ENCODE data around the gene KCNJ9. TPM values are rescaled to one million over a fixed set of nuclear protein-coding genes. Genes with fewer than 3 reads are reported as not detected.
A peak's percentile ranks its signal among the peaks of the same experiment; 100 is the strongest.
"Not testable (repeated sequence)": the region's sequence is repeated elsewhere in the genome, so short reads cannot be mapped to it uniquely, and the experiment has no call there.

The KCNJ9 gene
- total RNA-seq, 1 experiment from 2014 or later: not detected

DNA sequence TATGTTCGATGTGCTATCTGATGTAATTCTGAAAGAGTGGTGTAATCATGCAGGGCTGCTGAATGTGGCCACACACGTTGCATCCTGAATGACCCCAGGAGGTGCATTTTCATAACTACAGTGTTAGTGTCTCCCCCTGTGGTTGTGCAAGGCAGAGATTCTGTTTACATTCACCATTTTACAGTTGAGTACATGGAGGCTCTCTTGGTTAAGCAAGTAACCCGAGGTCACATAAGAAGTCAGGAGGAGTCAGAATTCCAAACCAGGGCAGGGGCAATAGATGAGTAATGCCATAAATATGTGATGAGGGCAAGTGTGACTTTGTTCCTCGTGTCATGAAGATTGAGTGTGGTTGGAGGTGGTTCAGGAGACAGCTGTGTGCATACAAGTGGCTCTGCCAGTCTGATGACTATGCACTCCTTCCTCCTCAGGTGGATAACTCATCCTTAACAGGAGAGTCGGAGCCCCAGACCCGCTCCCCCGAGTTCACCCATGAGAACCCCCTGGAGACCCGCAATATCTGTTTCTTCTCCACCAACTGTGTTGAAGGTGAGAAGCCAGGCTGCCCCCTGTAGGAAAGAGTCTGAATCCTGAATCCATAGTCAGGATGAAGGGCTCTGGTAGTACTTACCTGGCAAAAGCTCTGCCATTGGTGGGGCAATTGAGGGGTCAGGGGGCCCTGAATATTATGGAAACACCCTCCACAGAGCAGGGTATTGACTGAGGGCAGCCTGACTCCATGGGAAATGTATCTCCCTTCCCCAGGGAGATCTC is 43.6 kb downstream of the KCNJ9 start:
- peaks cover 15% of the 10 kb centered on the region for H3K4me1 Mint-ChIP-seq (ENCODE audit: low read depth, unreplicated experiment)
- intact Hi-C loops (cut with micrococcal nuclease; ENCODE audit: unreplicated experiment): no loop called here
- CTCF ChIA-PET: interaction anchor here (1.0 kb wide), 1 partner anchor 132 kb away, joined by 3 read pairs; no protein-coding TSS in a partner anchor
- no peak overlapping the region for H3K4me3 Mint-ChIP-seq (ENCODE audit: low read depth, unreplicated experiment)
- H3K9me3 Mint-ChIP-seq (ENCODE audit: low read depth, unreplicated experiment): no peaks in the 10 kb centered on the region
- H3K27ac Mint-ChIP-seq (ENCODE audit: unreplicated experiment): peak overlapping the region; percentile 69
- H3K27me3 Mint-ChIP-seq (ENCODE audit: unreplicated experiment): peaks cover 33% of the 10 kb centered on the region
- TF ChIP-seq, protein P1, sequence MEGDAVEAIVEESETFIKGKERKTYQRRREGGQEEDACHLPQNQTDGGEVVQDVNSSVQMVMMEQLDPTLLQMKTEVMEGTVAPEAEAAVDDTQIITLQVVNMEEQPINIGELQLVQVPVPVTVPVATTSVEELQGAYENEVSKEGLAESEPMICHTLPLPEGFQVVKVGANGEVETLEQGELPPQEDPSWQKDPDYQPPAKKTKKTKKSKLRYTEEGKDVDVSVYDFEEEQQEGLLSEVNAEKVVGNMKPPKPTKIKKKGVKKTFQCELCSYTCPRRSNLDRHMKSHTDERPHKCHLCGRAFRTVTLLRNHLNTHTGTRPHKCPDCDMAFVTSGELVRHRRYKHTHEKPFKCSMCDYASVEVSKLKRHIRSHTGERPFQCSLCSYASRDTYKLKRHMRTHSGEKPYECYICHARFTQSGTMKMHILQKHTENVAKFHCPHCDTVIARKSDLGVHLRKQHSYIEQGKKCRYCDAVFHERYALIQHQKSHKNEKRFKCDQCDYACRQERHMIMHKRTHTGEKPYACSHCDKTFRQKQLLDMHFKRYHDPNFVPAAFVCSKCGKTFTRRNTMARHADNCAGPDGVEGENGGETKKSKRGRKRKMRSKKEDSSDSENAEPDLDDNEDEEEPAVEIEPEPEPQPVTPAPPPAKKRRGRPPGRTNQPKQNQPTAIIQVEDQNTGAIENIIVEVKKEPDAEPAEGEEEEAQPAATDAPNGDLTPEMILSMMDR (IDR thresholded peaks at IDR 0.05; ENCODE audit: unreplicated experiment): peak; percentile 16
- DNase-seq: peak; percentile 60
- H3K36me3 Mint-ChIP-seq (ENCODE audit: insufficient read depth, unreplicated experiment): peaks cover 11% of the 10 kb centered on the region
- no TSS peak for BruUV-seq (replicated peaks)

DNA sequence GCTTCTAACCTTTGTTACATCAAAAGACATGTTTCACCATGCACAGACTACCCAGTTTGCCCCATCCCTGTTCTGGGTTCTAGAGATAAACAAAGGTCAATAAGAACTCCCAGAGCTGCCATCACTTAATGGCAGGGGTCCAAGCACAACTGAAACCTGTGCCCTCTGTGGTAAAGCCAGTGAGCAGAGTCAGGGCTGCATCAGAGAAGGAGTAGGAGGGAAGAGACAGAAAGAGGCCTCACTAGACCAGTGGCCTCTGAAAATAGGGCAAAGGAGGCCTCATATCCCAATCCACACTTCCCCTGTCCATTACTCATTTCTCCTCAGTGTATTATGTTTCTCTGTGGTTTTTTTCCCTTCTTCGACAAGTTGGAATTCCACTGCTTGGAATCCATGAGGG is 44.4 kb downstream of the KCNJ9 start:
- Mint-ChIP-seq H3K27me3 (ENCODE audit: unreplicated experiment) (peaks cover 33% of the 10 kb centered on the region), H3K36me3 (ENCODE audit: insufficient read depth, unreplicated experiment) (peaks cover 11% of the 10 kb centered on the region), H3K27ac (ENCODE audit: unreplicated experiment) (no peak overlapping the region), H3K4me3 (ENCODE audit: low read depth, unreplicated experiment) (no peak overlapping the region), H3K4me1 (ENCODE audit: low read depth, unreplicated experiment) (peaks cover 15% of the 10 kb centered on the region), H3K9me3 (ENCODE audit: low read depth, unreplicated experiment) (no peaks in the 10 kb centered on the region)
- BruUV-seq (replicated peaks): no TSS peak
- CTCF ChIA-PET: no interaction called here
- intact Hi-C loops (cut with micrococcal nuclease; ENCODE audit: unreplicated experiment): no loop called here
- TF ChIP-seq, protein P1 (IDR thresholded peaks at IDR 0.05; ENCODE audit: unreplicated experiment): no peak
- DNase-seq: no peak

DNA sequence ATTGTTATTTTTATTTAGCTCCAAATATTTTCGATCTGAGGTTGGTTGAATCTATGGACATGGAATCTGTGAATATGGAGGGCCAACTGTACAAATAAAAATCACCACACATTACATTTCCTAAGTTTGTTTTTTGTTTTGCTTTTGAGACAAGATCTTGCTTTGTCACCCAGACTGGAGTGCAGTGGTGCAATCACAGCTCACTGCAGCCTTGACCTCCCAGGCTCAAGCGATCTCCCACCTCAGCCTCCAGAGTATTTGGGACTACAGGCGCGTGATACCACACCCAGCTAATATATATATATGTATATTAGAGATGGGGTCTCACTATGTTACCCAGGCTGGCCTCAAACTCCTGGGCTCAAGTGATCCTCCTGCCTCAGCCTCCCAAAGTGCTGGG is 45.0 kb downstream of the KCNJ9 start:
- intact Hi-C loops (cut with micrococcal nuclease; ENCODE audit: unreplicated experiment); H3K27ac Mint-ChIP-seq (ENCODE audit: unreplicated experiment); H3K4me3 Mint-ChIP-seq (ENCODE audit: low read depth, unreplicated experiment); DNase-seq; H3K9me3 Mint-ChIP-seq (ENCODE audit: low read depth, unreplicated experiment); CTCF ChIA-PET; BruUV-seq (replicated peaks): not testable (repeated sequence)
- Mint-ChIP-seq H3K4me1 (ENCODE audit: low read depth, unreplicated experiment) (peaks cover 15% of the 10 kb centered on the region), H3K36me3 (ENCODE audit: insufficient read depth, unreplicated experiment) (peaks cover 11% of the 10 kb centered on the region), H3K27me3 (ENCODE audit: unreplicated experiment) (peaks cover 38% of the 10 kb centered on the region)

DNA sequence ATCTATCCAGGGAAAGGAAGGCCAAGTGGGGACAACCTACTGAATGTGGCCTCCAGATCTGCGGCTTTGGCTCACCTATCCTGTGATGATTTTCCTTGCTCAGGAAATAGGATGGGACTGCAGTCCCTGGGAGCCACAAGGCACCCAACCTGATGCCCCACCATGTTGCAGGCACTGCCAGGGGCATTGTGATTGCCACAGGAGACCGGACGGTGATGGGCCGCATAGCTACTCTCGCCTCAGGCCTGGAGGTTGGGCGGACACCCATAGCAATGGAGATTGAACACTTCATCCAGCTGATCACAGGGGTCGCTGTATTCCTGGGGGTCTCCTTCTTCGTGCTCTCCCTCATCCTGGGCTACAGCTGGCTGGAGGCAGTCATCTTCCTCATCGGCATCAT is 46.0 kb downstream of the KCNJ9 start:
- DNase-seq: no peak
- H3K27me3 Mint-ChIP-seq (ENCODE audit: unreplicated experiment): peaks cover 49% of the 10 kb centered on the region
- H3K27ac Mint-ChIP-seq (ENCODE audit: unreplicated experiment): no peak overlapping the region
- peaks cover 15% of the 10 kb centered on the region for H3K4me1 Mint-ChIP-seq (ENCODE audit: low read depth, unreplicated experiment)
- CTCF ChIA-PET: interaction anchor here (0.6 kb wide), 1 partner anchor 54 kb away, joined by 7 read pairs; no protein-coding TSS in a partner anchor
- TF ChIP-seq, protein P1 (IDR thresholded peaks at IDR 0.05; ENCODE audit: unreplicated experiment): no peak
- H3K4me3 Mint-ChIP-seq (ENCODE audit: low read depth, unreplicated experiment): no peak overlapping the region
- H3K36me3 Mint-ChIP-seq (ENCODE audit: insufficient read depth, unreplicated experiment): peaks cover 11% of the 10 kb centered on the region
- no TSS peak for BruUV-seq (replicated peaks)
- H3K9me3 Mint-ChIP-seq (ENCODE audit: low read depth, unreplicated experiment): no peaks in the 10 kb centered on the region
- intact Hi-C loops (cut with micrococcal nuclease; ENCODE audit: unreplicated experiment): no loop called here

Data from Calu3 (cell line).